Measurements from ENCODE around the gene SCGB1D2.

DNA sequence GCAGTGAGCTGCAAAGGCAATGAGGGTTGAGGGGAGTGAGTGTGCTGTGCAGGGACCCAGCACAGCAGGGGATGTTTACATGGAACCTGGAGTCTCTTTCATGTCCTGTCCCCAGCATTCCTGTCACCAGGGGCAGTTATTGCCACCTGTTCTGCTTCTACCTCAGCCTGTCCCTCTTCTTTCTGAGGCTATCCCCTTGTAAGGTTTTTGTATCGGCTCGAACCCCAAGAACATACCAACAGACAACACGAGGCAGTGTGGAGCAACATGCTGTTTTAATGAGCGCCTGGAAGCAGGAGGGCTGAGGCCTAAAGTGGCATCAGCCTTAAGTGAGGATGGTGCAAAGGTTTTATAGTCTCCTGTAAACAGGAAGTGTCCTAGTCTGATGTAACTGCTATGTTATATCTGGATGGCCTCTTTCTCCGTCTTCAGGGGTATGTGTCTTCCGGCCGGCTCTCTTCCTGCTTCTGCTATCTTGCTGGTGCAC lies 31.8 kb downstream of the SCGB1D2 start:
- TF ChIP-seq, protein P1, sequence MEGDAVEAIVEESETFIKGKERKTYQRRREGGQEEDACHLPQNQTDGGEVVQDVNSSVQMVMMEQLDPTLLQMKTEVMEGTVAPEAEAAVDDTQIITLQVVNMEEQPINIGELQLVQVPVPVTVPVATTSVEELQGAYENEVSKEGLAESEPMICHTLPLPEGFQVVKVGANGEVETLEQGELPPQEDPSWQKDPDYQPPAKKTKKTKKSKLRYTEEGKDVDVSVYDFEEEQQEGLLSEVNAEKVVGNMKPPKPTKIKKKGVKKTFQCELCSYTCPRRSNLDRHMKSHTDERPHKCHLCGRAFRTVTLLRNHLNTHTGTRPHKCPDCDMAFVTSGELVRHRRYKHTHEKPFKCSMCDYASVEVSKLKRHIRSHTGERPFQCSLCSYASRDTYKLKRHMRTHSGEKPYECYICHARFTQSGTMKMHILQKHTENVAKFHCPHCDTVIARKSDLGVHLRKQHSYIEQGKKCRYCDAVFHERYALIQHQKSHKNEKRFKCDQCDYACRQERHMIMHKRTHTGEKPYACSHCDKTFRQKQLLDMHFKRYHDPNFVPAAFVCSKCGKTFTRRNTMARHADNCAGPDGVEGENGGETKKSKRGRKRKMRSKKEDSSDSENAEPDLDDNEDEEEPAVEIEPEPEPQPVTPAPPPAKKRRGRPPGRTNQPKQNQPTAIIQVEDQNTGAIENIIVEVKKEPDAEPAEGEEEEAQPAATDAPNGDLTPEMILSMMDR (IDR thresholded peaks at IDR 0.05), result no peak
- no peak for TF ChIP-seq POLR2A (IDR thresholded peaks at IDR 0.05)
- TF ChIP-seq POLR2AphosphoS5 (IDR thresholded peaks at IDR 0.05), result no peak

All from suprapubic skin (tissue), 4 donors.